Prostate gland (tissue), 2 donors: ENCODE data around the gene DTYMK.

Experiments
- POLR2A ChIP-seq: fragments of 450-650 bp; IDR thresholded peaks from one replicate; pipeline ENCODE4 v1.6.1; 2016; ENCODE audit warnings: antibody characterized with exemption, mild to moderate bottlenecking
- POLR2AphosphoS5 ChIP-seq: sonication (generic); formaldehyde crosslinking; IDR thresholded peaks from one replicate; pipeline ENCODE4 v1.6.1; 2017; ENCODE audit warnings: antibody characterized with exemption
- TF ChIP-seq, protein P1 (sequence below), 4 experiments: fragments of 200-600 bp in 2 of 4; fragments of 450-650 bp in 2 of 4; sonication (generic) in 2 of 4; IDR thresholded peaks; 1 replicate in 3 of 4; 2 replicates in 1 of 4; pipeline ENCODE4 v1.5.1; 2016 to 2019; ENCODE audit warnings: antibody characterized with exemption in 4 of 4, mild to moderate bottlenecking in 2 of 4, moderate library complexity in 2 of 4

DNA sequence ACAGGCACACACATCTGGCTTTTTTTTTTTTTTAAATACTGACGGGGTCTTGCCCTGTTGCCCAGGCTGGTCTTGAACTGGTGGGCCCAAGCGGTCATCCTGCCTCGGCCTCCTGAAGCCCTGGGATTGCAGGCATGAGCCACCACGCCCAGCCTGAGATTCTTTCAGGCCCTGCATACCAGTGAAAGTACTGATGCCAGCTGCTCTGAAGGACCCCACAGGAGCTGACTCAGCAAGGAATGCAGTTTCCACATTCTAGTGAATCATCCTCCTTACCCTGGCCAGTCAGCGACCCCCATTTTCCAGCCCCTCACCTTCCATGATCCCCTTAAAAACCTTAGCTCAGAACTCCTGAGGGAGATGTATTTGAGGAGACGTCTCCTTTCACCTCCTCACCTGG is 5.8 kb upstream of the DTYMK start:
- TF ChIP-seq, protein P1, sequence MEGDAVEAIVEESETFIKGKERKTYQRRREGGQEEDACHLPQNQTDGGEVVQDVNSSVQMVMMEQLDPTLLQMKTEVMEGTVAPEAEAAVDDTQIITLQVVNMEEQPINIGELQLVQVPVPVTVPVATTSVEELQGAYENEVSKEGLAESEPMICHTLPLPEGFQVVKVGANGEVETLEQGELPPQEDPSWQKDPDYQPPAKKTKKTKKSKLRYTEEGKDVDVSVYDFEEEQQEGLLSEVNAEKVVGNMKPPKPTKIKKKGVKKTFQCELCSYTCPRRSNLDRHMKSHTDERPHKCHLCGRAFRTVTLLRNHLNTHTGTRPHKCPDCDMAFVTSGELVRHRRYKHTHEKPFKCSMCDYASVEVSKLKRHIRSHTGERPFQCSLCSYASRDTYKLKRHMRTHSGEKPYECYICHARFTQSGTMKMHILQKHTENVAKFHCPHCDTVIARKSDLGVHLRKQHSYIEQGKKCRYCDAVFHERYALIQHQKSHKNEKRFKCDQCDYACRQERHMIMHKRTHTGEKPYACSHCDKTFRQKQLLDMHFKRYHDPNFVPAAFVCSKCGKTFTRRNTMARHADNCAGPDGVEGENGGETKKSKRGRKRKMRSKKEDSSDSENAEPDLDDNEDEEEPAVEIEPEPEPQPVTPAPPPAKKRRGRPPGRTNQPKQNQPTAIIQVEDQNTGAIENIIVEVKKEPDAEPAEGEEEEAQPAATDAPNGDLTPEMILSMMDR (IDR thresholded peaks at IDR 0.05) = no peak
- TF ChIP-seq POLR2A (no peak), POLR2AphosphoS5 (no peak)
